NK-92 (cell line): ENCODE data around the gene CST1.
"Not testable (repeated sequence)": the region's sequence is repeated elsewhere in the genome, so short reads cannot be mapped to it uniquely, and the experiment has no call there.

Source experiments
- DNase-seq: peaks from one replicate; lab custom pipeline; 2025; ENCODE audit not compliant: unreplicated experiment; lab: John Stamatoyannopoulos, UW

Gene CST1

GRCh38 chr20:23755131-23755611 lies 4.4 kb upstream of the CST1 start:
- not testable (repeated sequence) for DNase-seq

GRCh38 chr20:23754731-23755130 lies 4.0 kb upstream of the CST1 start:
- DNase-seq, result no peak

GRCh38 chr20:23753589-23753988 lies 2.9 kb upstream of the CST1 start:
- no peak for DNase-seq

- DNase-seq, result no peak
These were observed 2.4 kb upstream of the CST1 start for GRCh38 chr20:23753194-23753548.

- DNase-seq, result no peak
These were observed 1.9 kb upstream of the CST1 start for GRCh38 chr20:23752481-23753193.

- DNase-seq, result no peak
These were observed 1.3 kb upstream of the CST1 start for GRCh38 chr20:23752019-23752418.

- DNase-seq, result no peak
These were observed 989 bp downstream of the CST1 start for GRCh38 chr20:23749746-23750145.

- not testable (repeated sequence) for DNase-seq
These were observed 1.8 kb downstream of the CST1 start for GRCh38 chr20:23748975-23749374.

GRCh38 chr20:23747551-23747950 lies 3.2 kb downstream of the CST1 start:
- not testable (repeated sequence) for DNase-seq

- not testable (repeated sequence) for DNase-seq
These were observed 3.6 kb downstream of the CST1 start for GRCh38 chr20:23747092-23747491.

- no peak for DNase-seq
These were observed 4.4 kb downstream of the CST1 start for GRCh38 chr20:23746321-23746720.

- DNase-seq, result no peak
These were observed 5.5 kb downstream of the CST1 start for GRCh38 chr20:23745247-23745646.

- no peak for DNase-seq
These were observed 5.9 kb downstream of the CST1 start for GRCh38 chr20:23744817-23745216.

- DNase-seq, result not testable (repeated sequence)
These were observed 15.3 kb downstream of the CST1 start for GRCh38 chr20:23735391-23735790.

GRCh38 chr20:23734949-23735348 lies 15.8 kb downstream of the CST1 start:
- DNase-seq, result not testable (repeated sequence)

GRCh38 chr20:23734440-23734839 lies 16.3 kb downstream of the CST1 start:
- DNase-seq, result not testable (repeated sequence)

- DNase-seq, result no peak
These were observed 23.7 kb downstream of the CST1 start for GRCh38 chr20:23727016-23727415.

GRCh38 chr20:23725102-23725501 lies 25.6 kb downstream of the CST1 start:
- DNase-seq, result no peak

- DNase-seq, result not testable (repeated sequence)
These were observed 27.0 kb downstream of the CST1 start for GRCh38 chr20:23723659-23724307.

GRCh38 chr20:23722851-23723250 lies 27.9 kb downstream of the CST1 start:
- DNase-seq, result not testable (repeated sequence)

- DNase-seq, result no peak
These were observed 28.8 kb downstream of the CST1 start for GRCh38 chr20:23721962-23722361.

- DNase-seq, result not testable (repeated sequence)
These were observed 31.4 kb downstream of the CST1 start for GRCh38 chr20:23719351-23719750.
